Hepatic stellate cell (primary cell): Measurements from ENCODE around the gene CNOT2.
"Not testable (repeated sequence)": the region's sequence is repeated elsewhere in the genome, so short reads cannot be mapped to it uniquely, and the experiment has no call there.

Experiments
- DNase-seq: peaks from one replicate; pipeline ENCODE4 v3.0.0; 2011; ENCODE audit warnings: low spot score

The CNOT2 gene

GRCh38 chr12:70365648-70366518, 122.7 kb downstream of the CNOT2 start, which contains the start of gene KCNMB4:
TSS of gene KCNMB4 (plus strand) at chr12:70366290. CDS start at chr12:70366735, 445 bp downstream.
- DNase-seq: peak; percentile 56

DNA sequence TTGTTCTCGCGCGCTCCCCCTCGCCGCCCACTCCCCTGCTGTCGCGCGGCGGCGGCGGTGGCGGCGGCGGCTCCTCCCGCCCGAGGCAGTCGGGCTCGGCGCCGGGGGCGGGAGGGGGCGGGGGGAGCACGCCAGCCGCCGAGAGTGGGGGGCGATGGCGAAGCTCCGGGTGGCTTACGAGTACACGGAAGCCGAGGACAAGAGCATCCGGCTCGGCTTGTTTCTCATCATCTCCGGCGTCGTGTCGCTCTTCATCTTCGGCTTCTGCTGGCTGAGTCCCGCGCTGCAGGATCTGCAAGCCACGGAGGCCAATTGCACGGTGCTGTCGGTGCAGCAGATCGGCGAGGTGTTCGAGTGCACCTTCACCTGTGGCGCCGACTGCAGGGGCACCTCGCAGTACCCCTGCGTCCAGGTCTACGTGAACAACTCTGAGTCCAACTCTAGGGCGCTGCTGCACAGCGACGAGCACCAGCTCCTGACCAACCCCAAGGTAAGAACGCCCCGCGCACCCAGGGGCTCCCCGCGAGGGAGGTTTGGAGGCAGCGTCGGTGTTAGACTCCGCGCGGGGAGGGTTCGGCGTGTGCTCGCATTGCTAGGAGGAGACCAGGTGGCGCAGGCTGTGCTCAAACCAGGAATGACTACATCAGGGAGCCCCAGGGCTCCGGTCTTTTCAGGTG, 123.5 kb downstream of the CNOT2 start:
- DNase-seq: peak; percentile 26

- DNase-seq: peak; percentile 16
These were observed 124.3 kb downstream of the CNOT2 start for GRCh38 chr12:70367258-70368141.

- no peak for DNase-seq
These were observed 129.6 kb downstream of the CNOT2 start for GRCh38 chr12:70372881-70373280.

DNA sequence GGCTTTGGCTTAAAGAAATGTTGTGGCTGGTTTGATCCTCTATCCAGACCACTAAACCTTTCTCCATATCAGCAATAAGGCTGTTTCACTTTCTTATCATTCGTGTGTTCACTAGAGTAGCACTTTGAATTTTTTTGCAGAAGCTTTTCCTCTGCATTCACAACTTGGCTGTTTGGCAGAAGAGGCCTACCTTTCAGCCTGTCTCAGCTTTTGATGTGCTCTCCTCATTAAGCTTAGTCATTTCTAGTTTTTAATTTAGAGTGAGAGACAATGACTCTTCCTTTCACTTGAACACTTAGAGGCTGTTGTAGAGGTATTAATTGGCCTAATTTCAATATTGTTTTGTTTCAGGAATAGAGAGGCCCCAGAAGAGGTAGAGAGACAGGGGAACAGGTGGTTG, 136.6 kb downstream of the CNOT2 start:
- no peak for DNase-seq

DNA sequence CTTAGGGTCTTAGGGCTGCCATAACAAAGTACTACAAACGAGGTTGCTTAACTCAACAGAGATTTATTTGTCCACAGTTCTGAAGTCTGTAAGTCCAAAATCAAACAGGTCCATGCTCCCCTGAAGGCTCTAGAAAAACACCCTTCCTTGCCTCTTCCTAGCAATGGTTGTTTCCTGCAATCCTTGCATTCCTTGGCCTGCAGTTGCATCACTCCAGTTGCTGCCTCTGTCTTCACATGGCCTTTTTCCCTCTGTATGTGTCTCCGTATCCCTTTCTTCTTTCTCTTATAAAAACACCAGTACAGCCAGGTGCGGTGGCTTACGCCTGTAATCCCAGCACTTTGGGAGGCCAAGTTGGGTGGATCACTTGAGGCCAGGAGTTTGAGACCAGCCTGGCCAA, 140.3 kb downstream of the CNOT2 start:
- DNase-seq: no peak

GRCh38 chr12:70383886-70384285, 140.7 kb downstream of the CNOT2 start:
- no peak for DNase-seq

DNA sequence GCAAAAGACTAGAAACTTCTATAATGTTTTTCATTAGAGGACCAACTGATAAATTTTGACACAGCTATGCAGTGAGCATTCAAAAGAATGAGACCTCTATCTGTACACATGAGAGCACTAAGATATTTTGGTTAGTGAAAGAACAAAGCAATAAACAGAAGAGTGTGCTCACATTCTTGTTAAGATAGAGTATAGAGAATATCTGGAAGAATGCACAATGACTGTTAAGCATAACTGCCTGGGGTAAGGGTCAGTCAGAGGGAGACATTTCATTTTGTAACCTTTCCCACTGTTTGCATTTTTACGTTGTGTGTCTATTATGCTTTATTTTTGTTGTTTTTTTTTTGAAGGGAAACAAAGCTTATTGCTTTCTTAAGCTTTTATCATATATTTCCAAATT, 143.5 kb downstream of the CNOT2 start:
- no peak for DNase-seq

DNA sequence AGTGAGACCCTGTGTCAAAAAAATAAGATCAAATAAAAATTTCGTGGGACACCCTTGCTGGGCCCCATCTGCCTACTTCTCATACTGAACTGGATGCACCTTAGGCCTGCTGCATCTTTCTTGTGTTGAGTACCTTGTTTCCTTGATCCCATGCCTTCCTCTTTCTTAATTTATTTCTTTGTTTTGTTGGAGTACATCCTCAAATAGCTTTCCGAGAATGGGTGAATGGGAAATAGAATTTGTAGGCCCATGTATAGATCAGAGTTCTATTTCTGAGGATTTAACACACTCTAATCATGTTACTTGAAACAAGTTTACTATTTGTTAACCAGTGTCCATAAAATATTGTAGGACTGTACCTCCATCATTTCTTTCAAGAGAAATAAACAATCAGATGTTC, 146.4 kb downstream of the CNOT2 start:
- DNase-seq: no peak

DNA sequence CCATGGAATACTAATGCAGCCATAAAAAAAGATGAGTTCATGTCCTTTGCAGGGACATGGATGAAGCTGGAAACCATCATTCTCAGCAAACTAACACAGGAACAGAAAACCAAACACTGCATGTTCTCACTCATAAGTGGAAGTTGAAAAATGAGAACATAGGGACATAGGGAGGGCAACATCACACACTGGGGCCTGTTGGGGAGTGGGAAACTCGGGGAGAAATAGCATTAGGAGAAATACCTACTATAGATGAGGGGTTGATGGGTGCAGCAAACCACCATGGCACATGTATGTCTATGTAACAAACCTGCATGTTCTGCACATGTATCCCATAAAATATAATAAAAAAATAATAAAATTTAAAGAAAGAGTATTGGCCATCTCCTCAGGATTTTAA, 149.4 kb downstream of the CNOT2 start:
- not testable (repeated sequence) for DNase-seq

- DNase-seq: no peak
These were observed 150.7 kb downstream of the CNOT2 start for GRCh38 chr12:70393787-70394499.

DNA sequence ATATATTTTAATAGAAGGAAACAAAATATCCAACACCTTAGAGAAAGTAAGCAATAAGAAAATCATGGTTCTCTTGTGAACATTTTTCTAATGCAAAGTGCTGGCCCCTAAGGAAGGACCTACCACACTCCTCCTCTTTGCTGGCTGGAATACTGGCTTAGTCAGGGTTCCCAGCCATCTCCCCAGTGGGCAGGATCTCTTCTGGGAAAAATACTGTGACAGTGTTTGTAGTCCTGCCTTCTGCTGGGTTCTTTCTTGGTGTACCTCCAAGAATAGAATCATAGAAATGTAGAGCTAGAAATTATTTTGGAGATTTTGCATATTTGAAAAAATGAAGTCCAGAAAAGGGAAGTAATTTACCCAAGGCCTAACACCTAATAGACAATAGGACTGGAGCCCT, 154.8 kb downstream of the CNOT2 start:
- no peak for DNase-seq

DNA sequence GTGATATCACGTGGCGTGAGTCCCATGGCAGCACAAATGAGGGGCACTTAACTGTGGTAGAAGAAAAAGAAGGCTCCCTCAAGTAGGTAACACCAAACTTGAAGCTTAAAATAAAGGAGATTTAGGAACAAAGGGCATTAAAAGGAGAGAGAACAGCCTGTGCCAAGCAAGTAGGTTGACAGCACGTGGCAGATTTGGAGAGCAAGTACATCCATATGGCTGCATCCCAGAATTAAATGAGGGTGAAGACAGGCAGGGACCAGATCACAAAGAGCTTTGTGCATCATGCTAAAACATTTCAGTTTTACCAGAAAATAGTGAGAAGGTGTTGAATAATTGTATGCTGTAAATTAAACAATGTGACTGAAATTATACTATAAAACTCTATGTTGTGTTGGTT, 155.6 kb downstream of the CNOT2 start:
- DNase-seq: no peak

DNA sequence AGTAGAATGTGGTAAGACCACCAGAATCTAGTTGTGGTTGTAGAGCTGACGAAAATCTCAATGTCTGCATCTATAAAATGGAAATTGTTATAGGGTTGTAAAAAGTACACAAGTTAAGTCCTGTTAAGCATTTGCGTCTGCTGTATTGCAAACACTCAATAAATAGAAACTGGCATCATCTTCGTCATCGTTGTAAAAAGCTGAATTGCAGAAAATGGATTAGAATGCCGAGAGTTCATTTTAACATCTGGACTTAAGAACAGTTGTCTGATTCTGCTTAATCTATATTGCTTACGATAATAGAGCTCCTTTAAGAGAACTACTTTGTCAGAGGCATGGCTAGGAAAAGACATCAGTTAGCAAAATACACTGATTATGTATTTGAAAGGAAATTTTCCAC, 156.1 kb downstream of the CNOT2 start:
- no peak for DNase-seq

DNA sequence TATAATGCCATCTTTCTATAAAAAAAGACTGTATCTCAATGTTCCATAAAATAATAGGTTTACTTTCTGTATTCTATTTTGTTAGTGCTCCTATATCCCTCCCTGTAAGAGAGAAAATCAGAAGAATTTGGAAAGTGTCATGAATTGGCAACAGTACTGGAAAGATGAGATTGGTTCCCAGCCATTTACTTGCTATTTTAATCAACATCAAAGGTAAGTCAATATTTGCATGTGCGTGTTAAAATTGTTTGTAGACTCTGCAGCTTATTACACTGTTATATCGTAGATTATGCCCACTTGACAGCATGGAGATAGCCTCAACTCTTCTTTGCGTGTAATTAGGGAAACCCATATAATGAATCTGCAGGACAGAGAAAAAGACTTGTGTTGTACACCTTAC, 156.9 kb downstream of the CNOT2 start:
- no peak for DNase-seq

DNA sequence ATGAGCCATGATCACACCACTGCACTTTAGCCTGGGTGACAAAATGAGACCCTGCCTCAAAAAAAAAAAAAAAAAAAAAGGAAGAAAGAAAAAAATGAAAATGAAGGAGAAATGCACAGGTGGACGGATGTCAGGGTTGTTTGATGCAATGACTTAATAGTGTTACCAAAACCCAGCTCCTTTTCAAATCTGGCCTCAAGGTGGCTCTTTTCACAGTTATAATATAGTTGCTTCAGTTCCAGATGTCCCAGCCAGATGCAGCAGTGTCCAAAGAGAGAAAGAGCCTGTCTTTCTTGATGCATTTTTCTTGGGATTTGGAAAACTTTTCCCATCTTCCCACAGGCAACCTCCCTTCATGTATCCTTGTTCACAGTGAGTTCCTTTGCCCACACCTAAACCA, 159.4 kb downstream of the CNOT2 start:
- DNase-seq: no peak

- no peak for DNase-seq
These were observed 160.6 kb downstream of the CNOT2 start for GRCh38 chr12:70403826-70404225.
